ENCODE data around the gene POMT2. TPM values are rescaled to one million over a fixed set of nuclear protein-coding genes. Genes with fewer than 3 reads are reported as not detected.
"Not testable (repeated sequence)": the region's sequence is repeated elsewhere in the genome, so short reads cannot be mapped to it uniquely, and the experiment has no call there.

POMT2 gene
- total RNA-seq, 1 donor from 2014 or later, result 46.8 TPM

DNA sequence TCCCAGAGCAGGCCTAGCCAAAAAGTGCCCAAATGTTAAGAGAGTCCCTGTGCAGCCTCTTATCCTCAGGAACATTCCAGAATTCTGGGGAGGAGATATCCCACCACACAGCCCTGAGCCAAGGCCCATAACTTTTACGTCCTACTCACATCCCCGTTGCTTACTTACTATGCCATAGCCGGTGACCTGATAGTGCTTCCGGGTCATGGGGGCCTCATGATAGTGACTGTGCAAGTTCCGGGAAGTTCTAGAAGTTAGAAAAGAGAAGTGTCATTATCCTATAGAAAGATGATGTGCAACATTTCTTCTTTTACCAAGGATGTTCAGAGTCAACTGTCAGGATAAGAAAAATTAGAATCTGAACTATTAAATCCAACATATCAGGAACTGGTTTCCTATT, 34.1 kb downstream of the POMT2 start:
- Mint-ChIP-seq H3K4me1 (peaks cover 17% of the 10 kb centered on the region), H3K27me3 (ENCODE audit: low read depth) (no peaks in the 10 kb centered on the region), H3K27ac (ENCODE audit: unreplicated experiment) (no peak overlapping the region), H3K9me3 (no peaks in the 10 kb centered on the region), H3K36me3 (ENCODE audit: low read depth) (peaks cover 28% of the 10 kb centered on the region), H3K4me3 (no peak overlapping the region)
- no peak for TF ChIP-seq CTCF (conservative IDR thresholded peaks at IDR 0.05)
- DNase-seq (ENCODE audit: low read depth, low spot score), result no peak

DNA sequence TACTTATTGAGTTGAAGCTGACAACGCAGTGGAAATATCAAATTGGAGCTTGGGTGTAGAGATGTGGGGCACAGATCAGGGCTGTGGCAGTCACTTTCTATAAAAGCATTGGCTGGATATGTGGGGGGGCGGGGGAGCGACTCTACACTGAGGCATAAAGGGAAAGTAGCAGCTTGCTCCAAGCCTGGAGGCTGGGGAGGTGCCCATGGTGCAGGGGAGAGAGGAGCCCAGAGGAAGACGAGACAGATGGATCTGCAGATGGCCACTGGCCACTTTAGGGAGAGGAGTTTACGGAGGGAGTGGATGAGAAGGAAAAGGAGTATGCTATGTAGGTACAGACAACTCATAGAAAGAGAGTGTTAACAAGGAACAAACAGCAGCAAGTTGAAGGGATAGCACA, 36.2 kb downstream of the POMT2 start:
- Mint-ChIP-seq H3K4me3 (no peak overlapping the region), H3K36me3 (ENCODE audit: low read depth) (peaks cover 30% of the 10 kb centered on the region), H3K27me3 (ENCODE audit: low read depth) (no peaks in the 10 kb centered on the region), H3K27ac (ENCODE audit: unreplicated experiment) (no peak overlapping the region), H3K9me3 (no peaks in the 10 kb centered on the region), H3K4me1 (peaks cover 23% of the 10 kb centered on the region)
- no peak for DNase-seq (ENCODE audit: low read depth, low spot score)
- TF ChIP-seq CTCF (conservative IDR thresholded peaks at IDR 0.05), result no peak

GRCh38 chr14:77284066-77284465, 36.6 kb downstream of the POMT2 start:
- H3K9me3 Mint-ChIP-seq, result no peaks in the 10 kb centered on the region
- no peak overlapping the region for H3K27ac Mint-ChIP-seq (ENCODE audit: unreplicated experiment)
- H3K4me3 Mint-ChIP-seq, result no peak overlapping the region
- H3K36me3 Mint-ChIP-seq (ENCODE audit: low read depth), result peaks cover 30% of the 10 kb centered on the region
- DNase-seq (ENCODE audit: low read depth, low spot score), result no peak
- peaks cover 23% of the 10 kb centered on the region for H3K4me1 Mint-ChIP-seq
- TF ChIP-seq CTCF (conservative IDR thresholded peaks at IDR 0.05), result no peak
- H3K27me3 Mint-ChIP-seq (ENCODE audit: low read depth), result no peaks in the 10 kb centered on the region

GRCh38 chr14:77281852-77282410, 38.8 kb downstream of the POMT2 start:
- TF ChIP-seq CTCF (conservative IDR thresholded peaks at IDR 0.05), result no peak
- peaks cover 28% of the 10 kb centered on the region for H3K36me3 Mint-ChIP-seq (ENCODE audit: low read depth)

DNA sequence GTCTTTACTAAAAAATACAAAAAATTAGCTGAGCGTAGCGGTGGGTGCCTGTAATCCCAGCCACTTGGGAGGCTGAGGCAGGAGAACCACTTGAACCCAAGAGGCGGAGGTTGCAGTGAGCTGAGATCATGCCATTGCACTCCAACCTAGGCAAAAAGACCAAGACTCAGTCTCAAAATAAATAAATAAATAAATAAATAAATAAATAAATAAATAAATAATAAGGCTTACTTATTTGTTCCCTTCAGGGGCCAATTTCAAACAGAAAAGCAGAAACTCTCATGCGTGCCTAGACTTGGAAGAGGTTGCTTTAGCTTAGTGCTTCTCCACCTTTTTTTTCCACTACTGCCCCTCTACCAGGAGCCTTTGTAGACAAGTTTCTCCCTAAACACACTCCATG, 39.8 kb downstream of the POMT2 start:
- not testable (repeated sequence) for DNase-seq (ENCODE audit: low read depth, low spot score); H3K9me3 Mint-ChIP-seq; H3K27me3 Mint-ChIP-seq (ENCODE audit: low read depth); H3K27ac Mint-ChIP-seq (ENCODE audit: unreplicated experiment); H3K4me3 Mint-ChIP-seq
- peaks cover 24% of the 10 kb centered on the region for H3K4me1 Mint-ChIP-seq
- peaks cover 20% of the 10 kb centered on the region for H3K36me3 Mint-ChIP-seq (ENCODE audit: low read depth)

More at GRCh38 chr14:77281852-77282410, 38.8 kb downstream of the POMT2 start:
- H3K4me3 Mint-ChIP-seq, result peak overlapping the region; percentile 16
- no peaks in the 10 kb centered on the region for H3K9me3 Mint-ChIP-seq
- H3K4me1 Mint-ChIP-seq, result peaks cover 23% of the 10 kb centered on the region
- peak overlapping the region; percentile 78 for H3K27ac Mint-ChIP-seq (ENCODE audit: unreplicated experiment)
- no peaks in the 10 kb centered on the region for H3K27me3 Mint-ChIP-seq (ENCODE audit: low read depth)
- DNase-seq (ENCODE audit: low read depth, low spot score), result peak; percentile 30

DNA sequence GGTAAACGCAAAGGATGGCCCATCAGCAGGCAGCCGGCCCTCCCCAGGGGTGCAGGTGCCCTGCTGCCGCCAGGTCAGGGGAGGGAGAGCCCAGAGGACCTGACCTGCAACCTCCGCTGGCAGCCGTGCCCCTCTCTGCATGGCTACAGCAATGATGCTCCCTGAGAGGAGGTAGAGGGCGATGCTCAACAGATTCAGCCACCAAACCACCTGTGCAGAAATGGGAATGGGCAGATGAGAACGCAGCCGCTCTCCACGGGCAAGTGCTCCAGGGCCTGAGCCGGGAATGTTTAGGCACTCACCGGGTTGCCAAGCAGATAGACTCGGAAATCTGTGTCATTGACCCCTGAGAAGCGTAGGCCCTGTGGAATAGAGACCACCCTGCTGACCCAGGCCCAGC, 41.0 kb downstream of the POMT2 start:
- H3K27ac Mint-ChIP-seq (ENCODE audit: unreplicated experiment), result no peak overlapping the region

More for the DNA sequence above, 41.0 kb downstream of the POMT2 start:
- TF ChIP-seq CTCF (conservative IDR thresholded peaks at IDR 0.05), result no peak
- H3K9me3 Mint-ChIP-seq, result no peaks in the 10 kb centered on the region
- DNase-seq (ENCODE audit: low read depth, low spot score), result no peak
- H3K27me3 Mint-ChIP-seq (ENCODE audit: low read depth), result no peaks in the 10 kb centered on the region
- H3K4me3 Mint-ChIP-seq, result no peak overlapping the region
- H3K4me1 Mint-ChIP-seq, result peaks cover 31% of the 10 kb centered on the region
- peaks cover 10% of the 10 kb centered on the region for H3K36me3 Mint-ChIP-seq (ENCODE audit: low read depth)

Data from neural crest cell (in vitro differentiated cells).